Fibroblast of mammary gland (primary cell): Measurements from ENCODE around the gene ALAS1.

Experiments
- DNase-seq: peaks from one replicate; pipeline ENCODE4 v3.0.0-alpha.2; 2010; ENCODE audit warnings: low read depth
- H3K4me3 ChIP-seq: 2 replicates; pipeline ENCODE4 v1.5.1; 2011; ENCODE audit warnings: low read depth, mild to moderate bottlenecking, low read length, moderate library complexity; ENCODE audit not compliant: control insufficient read depth
- CTCF ChIP-seq: conservative IDR thresholded peaks from 2 replicates; pipeline ENCODE4 v1.5.1; 2011; ENCODE audit warnings: low read depth, low read length, inconsistent platforms; ENCODE audit not compliant: control insufficient read depth, insufficient read depth

The ALAS1 gene

DNA sequence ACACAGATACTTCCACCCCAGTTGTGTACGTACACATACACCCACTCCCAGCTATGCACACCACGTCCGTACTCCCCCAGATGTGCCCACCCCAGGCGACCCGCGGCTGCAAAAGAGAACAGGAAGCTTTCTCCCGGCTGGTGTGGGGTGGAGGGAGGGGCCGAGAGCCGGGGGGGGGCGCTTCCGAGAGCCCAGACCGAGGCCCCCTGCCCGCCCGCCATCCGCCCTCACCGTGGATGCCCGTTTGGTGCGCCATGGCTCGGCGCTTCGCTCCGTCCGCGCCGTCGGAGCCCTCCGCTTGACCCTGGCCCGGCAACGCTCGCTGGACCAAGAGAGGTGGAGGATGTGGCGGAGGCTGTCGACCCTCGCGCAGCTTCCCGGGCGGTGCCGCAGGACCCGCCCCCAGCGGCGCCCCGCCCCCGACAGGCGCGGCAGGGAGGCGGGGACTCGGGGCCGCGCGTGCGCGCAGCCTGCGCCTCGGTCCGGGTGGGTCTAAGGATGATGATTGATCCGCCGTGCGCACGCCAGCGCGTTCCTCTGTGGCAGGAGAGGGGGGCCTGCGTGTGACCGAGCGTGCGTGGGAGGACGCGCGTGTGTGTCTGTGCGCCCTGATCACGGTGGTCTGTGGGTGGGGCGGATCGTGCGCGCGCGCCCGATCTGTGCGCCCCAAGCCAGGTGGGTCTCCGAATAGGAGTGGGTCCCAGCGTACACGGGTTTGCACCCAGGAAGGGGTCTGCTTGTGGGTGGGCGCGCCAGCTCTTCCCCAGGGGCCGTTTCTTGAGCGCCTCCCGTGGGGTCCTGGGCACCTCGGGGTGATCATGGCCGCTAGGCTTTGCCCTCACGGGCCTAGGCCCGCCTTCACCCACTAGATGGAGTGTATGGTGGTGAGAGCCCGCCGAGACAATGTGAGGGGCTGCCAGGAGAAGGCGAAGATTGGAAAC, 41.1 kb downstream of the ALAS1 start, which contains the start of gene TWF2:
TWF2 (minus strand) TSS at position 398 of the 941 bp plus-strand sequence; CDS start at position 256, 142 bp downstream.
- DNase-seq = peak; percentile 70
- peak; percentile 36 for TF ChIP-seq CTCF
- peak within 1 kb of the TSS; percentile 90 for H3K4me3 ChIP-seq

DNA sequence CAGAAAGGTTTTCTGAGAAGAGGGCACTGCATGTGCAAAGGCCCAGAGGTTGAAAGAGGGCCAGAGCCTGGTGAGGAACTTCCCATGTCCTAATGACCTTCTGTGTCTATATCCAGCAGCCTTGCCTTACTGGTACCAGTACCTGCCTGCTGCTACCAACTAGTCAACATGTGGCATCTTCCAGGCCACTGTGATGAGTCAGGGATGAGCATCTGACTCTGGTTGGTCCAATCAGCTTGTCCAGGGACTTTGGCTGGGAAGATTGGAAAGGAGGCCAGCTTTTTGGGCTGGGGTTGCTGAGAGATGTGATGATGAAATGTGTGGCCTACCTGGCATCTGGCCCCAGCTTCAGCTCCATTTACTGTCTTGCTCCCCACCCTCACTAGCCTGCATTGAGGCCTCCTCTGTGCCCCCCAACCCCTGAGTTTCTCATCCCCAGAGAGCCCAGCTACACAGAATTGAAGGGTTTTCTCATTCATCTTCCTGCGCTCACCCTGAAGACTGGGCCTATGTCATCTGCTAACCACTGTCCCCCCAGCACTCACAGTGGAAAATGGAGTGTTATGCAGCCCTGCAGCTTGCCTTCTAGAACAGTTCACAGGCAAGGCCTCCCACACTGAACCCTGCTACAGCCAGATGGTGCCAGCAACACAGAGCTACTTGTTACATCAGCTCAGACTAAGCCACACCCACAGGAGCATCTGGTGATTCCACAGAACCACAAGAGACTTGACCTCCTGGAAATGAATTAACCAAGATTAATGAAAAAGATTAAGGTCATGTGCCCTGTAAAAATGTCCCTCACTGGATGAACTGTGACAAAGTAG, 42.3 kb downstream of the ALAS1 start:
- peak overlapping the region; percentile 90 for H3K4me3 ChIP-seq
- no peak for TF ChIP-seq CTCF
- peak; percentile 98 for DNase-seq

DNA sequence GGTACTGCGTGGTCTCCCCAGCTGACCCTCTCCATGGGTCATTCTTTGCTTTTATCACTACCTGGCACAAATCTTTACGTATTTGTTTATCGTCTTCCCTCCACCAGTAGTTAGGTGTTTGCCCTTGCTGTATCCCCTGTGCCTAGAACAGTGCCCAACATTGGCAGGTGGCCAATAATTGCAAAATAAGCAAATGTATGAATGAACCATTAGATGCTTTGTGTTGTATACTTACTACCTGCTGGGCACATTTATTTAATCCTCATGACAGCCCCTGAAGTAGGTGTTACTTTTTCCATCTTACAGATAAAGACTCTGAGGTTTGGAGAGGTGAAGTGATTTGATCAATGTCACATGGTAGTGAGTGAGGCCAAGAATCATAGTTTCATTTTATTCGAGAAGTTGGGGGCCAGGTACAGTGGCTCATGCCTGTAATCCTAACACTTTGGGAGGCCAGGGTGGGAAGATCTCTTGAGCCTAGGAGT, 43.0 kb downstream of the ALAS1 start:
- no peak for TF ChIP-seq CTCF
- no peak for DNase-seq
- H3K4me3 ChIP-seq = no peak overlapping the region

- DNase-seq = no peak
- no peak overlapping the region for H3K4me3 ChIP-seq
- TF ChIP-seq CTCF = no peak
Measured at GRCh38 chr3:52242039-52242438, 44.1 kb downstream of the ALAS1 start.

DNA sequence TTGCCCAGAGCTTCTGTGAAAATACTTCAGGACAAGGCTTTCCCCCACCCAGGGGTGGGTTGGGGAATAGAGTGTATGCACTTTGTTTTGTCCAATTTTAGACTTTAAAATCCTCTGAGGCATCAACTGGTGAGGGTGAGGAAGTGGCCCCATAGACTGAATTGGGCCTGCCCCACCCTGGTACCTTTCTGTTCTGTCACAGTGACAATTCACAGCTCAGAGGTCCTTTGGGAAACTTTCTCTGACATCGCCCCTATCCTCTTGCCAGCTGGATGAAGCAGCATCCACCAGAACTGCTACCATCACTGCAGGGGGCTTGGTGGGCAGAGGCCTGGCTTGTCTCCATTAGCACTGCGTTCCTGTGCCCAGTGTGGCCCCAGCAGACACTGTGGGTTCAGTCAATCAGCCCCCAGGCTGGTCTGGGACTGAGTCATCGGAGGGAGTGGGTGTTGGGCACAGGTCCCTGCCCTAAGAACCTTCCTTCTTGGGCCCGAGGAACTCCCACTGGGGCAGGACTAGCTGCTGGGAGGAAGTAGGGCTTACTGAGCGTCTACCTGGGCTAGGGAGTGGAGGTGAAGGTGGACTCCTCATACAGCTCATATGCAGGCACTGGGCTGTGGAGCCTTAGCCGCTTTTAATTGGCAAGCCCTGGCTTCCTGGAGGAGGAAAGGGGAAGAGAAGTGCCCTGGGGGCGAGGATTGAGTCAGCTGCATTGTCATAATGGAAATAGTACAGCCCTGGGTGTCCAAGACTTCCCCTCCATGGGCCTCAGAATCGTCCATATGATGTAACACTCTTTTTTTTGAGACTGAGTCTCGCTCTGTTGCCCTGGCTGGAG, 46.0 kb downstream of the ALAS1 start:
- DNase-seq = peak; percentile 59
- no peak overlapping the region for H3K4me3 ChIP-seq

More for the DNA sequence above, 46.0 kb downstream of the ALAS1 start:
- TF ChIP-seq CTCF = no peak
